H9 (cell line): ENCODE results near the gene NUP188. TPM values are rescaled to one million over a fixed set of nuclear protein-coding genes. Genes with fewer than 3 reads are reported as not detected.
A peak's percentile ranks its signal among the peaks of the same experiment; 100 is the strongest.
"Not testable (repeated sequence)": the region's sequence is repeated elsewhere in the genome, so short reads cannot be mapped to it uniquely, and the experiment has no call there.

Experiments used
- DNase-seq: peaks from one replicate; pipeline ENCODE4 v3.0.0-alpha.2; 2017
- H2AFZ ChIP-seq: one replicate; pipeline ENCODE4 v1.6.1; 2013; ENCODE audit warnings: mild to moderate bottlenecking, low read length, control low read depth, moderate library complexity
- H2AK5ac ChIP-seq: 2 replicates; pipeline ENCODE4 v1.6.1; 2013; ENCODE audit warnings: low read length, control low read depth, mixed read lengths; ENCODE audit not compliant: insufficient read length
- H2BK120ac ChIP-seq: one replicate; pipeline ENCODE4 v1.6.1; 2013; ENCODE audit warnings: low read depth, mild to moderate bottlenecking, low read length, control low read depth, inconsistent platforms; ENCODE audit not compliant: poor library complexity, severe bottlenecking
- H2BK12ac ChIP-seq: 2 replicates; pipeline ENCODE4 v1.6.1; 2013; ENCODE audit warnings: low read length, control low read depth, mixed read lengths, low read depth; ENCODE audit not compliant: insufficient read length
- H2BK15ac ChIP-seq: 2 replicates; pipeline ENCODE4 v1.6.1; 2013; ENCODE audit warnings: low read depth, low read length, control low read depth
- H2BK20ac ChIP-seq: one replicate; pipeline ENCODE4 v1.6.1; 2013; ENCODE audit warnings: low read depth, mild to moderate bottlenecking, low read length, control low read depth, inconsistent platforms; ENCODE audit not compliant: poor library complexity, severe bottlenecking
- H2BK5ac ChIP-seq: 2 replicates; pipeline ENCODE4 v1.6.1; 2013; ENCODE audit warnings: low read length, control low read depth, mixed read lengths; ENCODE audit not compliant: insufficient read length
- H3K14ac ChIP-seq: 2 replicates; pipeline ENCODE4 v1.6.1; 2013; ENCODE audit warnings: low read length, control low read depth; ENCODE audit not compliant: insufficient read depth
- H3K18ac ChIP-seq: 2 replicates; pipeline ENCODE4 v1.6.1; 2013; ENCODE audit warnings: low read depth, mild to moderate bottlenecking, mixed read lengths, low read length, control low read depth; ENCODE audit not compliant: insufficient read length
- H3K23ac ChIP-seq: 2 replicates; pipeline ENCODE4 v1.6.1; 2013; ENCODE audit warnings: low read length, control low read depth, mixed read lengths, low read depth; ENCODE audit not compliant: insufficient read length
- H3K23me2 ChIP-seq: 2 replicates; pipeline ENCODE4 v1.6.1; 2013; ENCODE audit warnings: low read depth, mild to moderate bottlenecking, mixed read lengths, low read length, control low read depth; ENCODE audit not compliant: insufficient read length, poor library complexity, severe bottlenecking
- H3K27ac ChIP-seq: 2 replicates; pipeline ENCODE4 v1.5.1; 2013; ENCODE audit warnings: low read length, control low read depth, mixed read lengths, low read depth; ENCODE audit not compliant: insufficient read length
- H3K27me3 ChIP-seq: 2 replicates; pipeline ENCODE4 v1.6.1; 2013; ENCODE audit warnings: low read length, control low read depth, inconsistent platforms; ENCODE audit not compliant: insufficient read depth
- H3K4ac ChIP-seq: 2 replicates; pipeline ENCODE4 v1.6.1; 2013; ENCODE audit warnings: low read depth, mild to moderate bottlenecking, control low read depth, inconsistent platforms, low read length, moderate library complexity
- H3K4me1 ChIP-seq: 2 replicates; pipeline ENCODE4 v1.6.1; 2013; ENCODE audit warnings: low read length, control low read depth, inconsistent platforms; ENCODE audit not compliant: insufficient read depth
- H3K4me2 ChIP-seq: 2 replicates; pipeline ENCODE4 v1.6.1; 2013; ENCODE audit warnings: low read length, control low read depth, mixed read lengths; ENCODE audit not compliant: insufficient read length, insufficient read depth
- H3K56ac ChIP-seq: 2 replicates; pipeline ENCODE4 v1.6.1; 2013; ENCODE audit warnings: low read depth, mild to moderate bottlenecking, mixed read lengths, low read length, control low read depth; ENCODE audit not compliant: insufficient read length
- H3K79me1 ChIP-seq: 2 replicates; pipeline ENCODE4 v1.6.1; 2013; ENCODE audit warnings: low read depth, mild to moderate bottlenecking, moderate library complexity, low read length, control low read depth, inconsistent platforms; ENCODE audit not compliant: insufficient read depth, poor library complexity, severe bottlenecking
- H3K79me2 ChIP-seq: 2 replicates; pipeline ENCODE4 v1.6.1; 2013; ENCODE audit warnings: low read length, control low read depth, inconsistent platforms; ENCODE audit not compliant: insufficient read depth
- H3K9ac ChIP-seq: 2 replicates; pipeline ENCODE4 v1.6.1; 2013; ENCODE audit warnings: low read length, control low read depth, mixed read lengths; ENCODE audit not compliant: insufficient read length; ENCODE audit errors: extremely low read depth
- H3K9me3 ChIP-seq: one replicate; pipeline ENCODE4 v1.6.1; 2013; ENCODE audit warnings: low read depth, low read length, inconsistent platforms; ENCODE audit not compliant: control insufficient read depth
- H3T11ph ChIP-seq: one replicate; pipeline ENCODE4 v1.6.1; 2013; ENCODE audit warnings: mild to moderate bottlenecking, low read length, control low read depth, inconsistent platforms
- H4K20me1 ChIP-seq: one replicate; pipeline ENCODE4 v1.6.1; 2013; ENCODE audit not compliant: control insufficient read depth, insufficient read length, insufficient read depth
- H4K5ac ChIP-seq: 2 replicates; pipeline ENCODE4 v1.6.1; 2013; ENCODE audit warnings: low read depth, mild to moderate bottlenecking, mixed read lengths, low read length, control low read depth; ENCODE audit not compliant: insufficient read length
- H4K8ac ChIP-seq: replicated peaks from 2 replicates; pipeline ENCODE4 v1.6.1; 2013; ENCODE audit warnings: low read length, control low read depth, mixed read lengths, low read depth; ENCODE audit not compliant: insufficient read length
- H4K91ac ChIP-seq: 2 replicates; pipeline ENCODE4 v1.6.1; 2013; ENCODE audit warnings: low read depth, mild to moderate bottlenecking, moderate library complexity, mixed read lengths, low read length, control low read depth; ENCODE audit not compliant: insufficient read length
- H3K27ac Mint-ChIP-seq, 3 experiments: 2 replicates in 2 of 3; 3 replicates in 1 of 3; pipeline ENCODE4 v1.8.0; 2020 to 2021; ENCODE audit warnings: mixed read lengths in 3 of 3, mild to moderate bottlenecking in 1 of 3, moderate library complexity in 1 of 3
- H3K27me3 Mint-ChIP-seq: 2 replicates; pipeline ENCODE4 v1.8.0; 2021; ENCODE audit warnings: low read depth, mild to moderate bottlenecking, moderate library complexity, mixed read lengths
- H3K36me3 Mint-ChIP-seq, 3 experiments: 2 replicates in 2 of 3; 3 replicates in 1 of 3; pipeline ENCODE4 v1.8.0; 2020 to 2021; ENCODE audit warnings: low read depth in 3 of 3, mixed read lengths in 3 of 3; ENCODE audit not compliant: insufficient read depth in 1 of 3
- H3K4me1 Mint-ChIP-seq, 2 experiments: 2 replicates each; pipeline ENCODE4 v1.8.0; 2020; ENCODE audit warnings: mixed read lengths in 2 of 2
- H3K4me3 Mint-ChIP-seq, 2 experiments: 2 replicates in 1 of 2; 3 replicates in 1 of 2; pipeline ENCODE4 v1.8.0; 2020 to 2021; ENCODE audit warnings: mild to moderate bottlenecking in 2 of 2, mixed read lengths in 2 of 2, moderate library complexity in 1 of 2
- H3K9me3 Mint-ChIP-seq, 2 experiments: 2 replicates in 1 of 2; 3 replicates in 1 of 2; pipeline ENCODE4 v1.8.0; 2020; ENCODE audit warnings: mild to moderate bottlenecking in 2 of 2, mixed read lengths in 2 of 2, moderate library complexity in 1 of 2
- WGBS: extraction: QIAGEN DNeasy Blood & Tissue Kit; methylation state at CpG from one replicate; pipeline ENCODE4 v1.1.7; 2013; ENCODE audit warnings: missing lambda C conversion rate, low lambda C conversion rate, mixed read lengths; ENCODE audit not compliant: insufficient read length; ENCODE audit errors: extremely low coverage; 5-methylcytosine and 5-hydroxymethylcytosine counted together
- total RNA-seq: library from RNA; stranded (reverse); gene quantifications from 2 replicates; pipeline ENCODE4 v1.2.1, GENCODE V29; 2021
- TF ChIP-seq, protein P1 (sequence below): fragments of 200-600 bp; sonication (generic); conservative IDR thresholded peaks from 3 replicates; pipeline ENCODE4 v1.8.0; 2021; ENCODE audit warnings: antibody characterized with exemption, mild to moderate bottlenecking

NUP188 gene
- total RNA-seq, 1 experiment from 2014 or later = 101 TPM

DNA sequence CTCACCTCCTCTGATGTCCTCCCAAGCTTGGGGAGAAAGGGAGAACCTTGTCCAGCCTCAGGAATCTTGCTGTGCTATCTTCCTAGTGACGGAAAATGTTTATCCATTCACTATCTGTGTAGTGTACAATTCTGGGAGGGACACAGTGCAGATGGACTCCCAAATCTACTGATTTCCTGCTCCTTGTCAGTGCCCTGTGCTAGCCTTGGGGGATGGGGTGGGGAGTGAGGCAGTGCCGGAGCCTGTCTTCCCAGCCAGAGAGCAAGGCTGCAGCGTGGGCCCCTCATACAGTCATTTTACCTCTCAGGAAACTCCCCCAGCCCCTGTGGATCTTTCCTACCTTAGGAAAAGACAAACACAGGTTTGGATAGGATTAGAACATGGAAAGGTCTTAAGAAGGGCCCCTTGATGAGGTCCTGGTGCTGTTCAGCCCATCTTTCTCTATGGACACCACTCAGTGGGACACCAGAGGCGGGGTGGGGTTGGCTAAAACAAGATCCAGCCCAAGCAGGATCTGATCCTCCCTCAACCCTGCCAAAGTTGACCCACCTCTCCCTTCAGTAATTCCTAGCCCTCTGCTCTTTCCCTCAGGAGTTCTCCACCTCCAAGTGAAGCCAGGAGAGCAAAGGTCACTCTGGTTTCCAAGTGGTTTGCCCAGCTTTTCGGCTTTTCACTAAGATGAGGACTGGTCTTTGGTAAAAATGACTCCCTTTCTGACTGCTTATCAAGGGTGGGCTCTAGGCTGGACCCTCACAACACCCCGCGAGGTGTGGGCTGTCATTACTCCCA is 3.5 kb upstream of the NUP188 start:
- no peak overlapping the region for H2AK5ac ChIP-seq
- no peak overlapping the region for H3K4ac ChIP-seq
- no peaks in the 10 kb centered on the region for H3K27me3 ChIP-seq
- peaks cover 12% of the 10 kb centered on the region for H3K23me2 ChIP-seq
- H4K91ac ChIP-seq = no peak overlapping the region
- H3K4me1 ChIP-seq = peaks cover 4% of the 10 kb centered on the region; the same call in 1 of the 2 replicates
- peaks cover 4% of the 10 kb centered on the region for H4K20me1 ChIP-seq
- H3K18ac ChIP-seq = no peak overlapping the region
- no peaks in the 10 kb centered on the region for H3K9me3 Mint-ChIP-seq
- H3K27ac Mint-ChIP-seq = peak overlapping the region in 1 of 3 experiments; percentile 39; a peak in 3 of 7 replicates
- H2BK20ac ChIP-seq = no peak overlapping the region
- H3K79me1 ChIP-seq = no peaks in the 10 kb centered on the region
- H3K9me3 ChIP-seq = no peaks in the 10 kb centered on the region
- H2BK120ac ChIP-seq = no peak overlapping the region
- no peak overlapping the region for H3K27ac ChIP-seq
- H3K9ac ChIP-seq = no peak overlapping the region
- H3K4me1 Mint-ChIP-seq = peaks cover 11 to 17% of the 10 kb centered on the region in 2 experiments
- H2BK12ac ChIP-seq = no peak overlapping the region
- H3K4me3 Mint-ChIP-seq = no peak overlapping the region
- DNase-seq = no peak
- no CpG with 5 or more reads among the region's 7 CpGs for WGBS
- no peak overlapping the region for H4K5ac ChIP-seq
- H3K27me3 Mint-ChIP-seq = peaks cover 2% of the 10 kb centered on the region; the same call in 1 of the 2 replicates
- H4K8ac ChIP-seq = no peak overlapping the region
- no peak overlapping the region for H2BK15ac ChIP-seq
- H3K36me3 Mint-ChIP-seq = peaks cover 11 to 15% (median 12%) of the 10 kb centered on the region in 3 experiments
- no peaks in the 10 kb centered on the region; the same call in 1 of the 2 replicates for H3K79me2 ChIP-seq
- H2BK5ac ChIP-seq = no peak overlapping the region
- no peak overlapping the region for H2AFZ ChIP-seq
- H3K56ac ChIP-seq = no peak overlapping the region
- H3T11ph ChIP-seq = no peak overlapping the region
- TF ChIP-seq, protein P1, sequence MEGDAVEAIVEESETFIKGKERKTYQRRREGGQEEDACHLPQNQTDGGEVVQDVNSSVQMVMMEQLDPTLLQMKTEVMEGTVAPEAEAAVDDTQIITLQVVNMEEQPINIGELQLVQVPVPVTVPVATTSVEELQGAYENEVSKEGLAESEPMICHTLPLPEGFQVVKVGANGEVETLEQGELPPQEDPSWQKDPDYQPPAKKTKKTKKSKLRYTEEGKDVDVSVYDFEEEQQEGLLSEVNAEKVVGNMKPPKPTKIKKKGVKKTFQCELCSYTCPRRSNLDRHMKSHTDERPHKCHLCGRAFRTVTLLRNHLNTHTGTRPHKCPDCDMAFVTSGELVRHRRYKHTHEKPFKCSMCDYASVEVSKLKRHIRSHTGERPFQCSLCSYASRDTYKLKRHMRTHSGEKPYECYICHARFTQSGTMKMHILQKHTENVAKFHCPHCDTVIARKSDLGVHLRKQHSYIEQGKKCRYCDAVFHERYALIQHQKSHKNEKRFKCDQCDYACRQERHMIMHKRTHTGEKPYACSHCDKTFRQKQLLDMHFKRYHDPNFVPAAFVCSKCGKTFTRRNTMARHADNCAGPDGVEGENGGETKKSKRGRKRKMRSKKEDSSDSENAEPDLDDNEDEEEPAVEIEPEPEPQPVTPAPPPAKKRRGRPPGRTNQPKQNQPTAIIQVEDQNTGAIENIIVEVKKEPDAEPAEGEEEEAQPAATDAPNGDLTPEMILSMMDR = no peak
- H3K4me2 ChIP-seq = no peak overlapping the region
- H3K23ac ChIP-seq = no peak overlapping the region
- H3K14ac ChIP-seq = no peak overlapping the region

DNA sequence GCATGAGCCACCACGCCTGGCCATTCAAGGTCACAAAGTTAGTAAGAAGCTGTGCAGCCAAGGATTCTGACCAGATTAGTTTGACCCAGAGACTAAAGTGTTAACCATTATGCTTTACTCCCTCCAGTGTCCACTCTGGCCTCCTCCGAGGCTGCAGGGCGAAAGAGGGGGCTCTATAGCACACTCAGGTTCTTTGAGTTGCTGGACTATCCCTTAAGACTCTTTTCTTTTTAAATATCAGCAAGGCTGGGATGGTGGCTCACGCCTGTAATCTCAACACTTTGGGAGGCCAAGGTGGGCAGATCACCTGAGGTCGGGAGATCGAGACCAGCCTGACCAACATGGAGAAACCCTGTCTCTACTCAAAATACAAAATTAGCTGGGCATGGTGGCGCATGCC is 2.5 kb upstream of the NUP188 start:
- H3T11ph ChIP-seq, H4K91ac ChIP-seq, H4K20me1 ChIP-seq, H3K23ac ChIP-seq, H3K18ac ChIP-seq, DNase-seq, H3K14ac ChIP-seq, H3K79me1 ChIP-seq, H3K56ac ChIP-seq, H3K27me3 ChIP-seq, H3K9ac ChIP-seq, H3K4me3 Mint-ChIP-seq, H2AK5ac ChIP-seq, H2BK15ac ChIP-seq, H3K4ac ChIP-seq, H2BK12ac ChIP-seq, H2BK120ac ChIP-seq, H3K9me3 Mint-ChIP-seq, H2BK5ac ChIP-seq, H4K8ac ChIP-seq, H3K27ac Mint-ChIP-seq, H3K4me1 ChIP-seq, H3K27ac ChIP-seq, H2BK20ac ChIP-seq, H4K5ac ChIP-seq, H3K4me2 ChIP-seq, H3K9me3 ChIP-seq, H3K27me3 Mint-ChIP-seq, H3K79me2 ChIP-seq, H2AFZ ChIP-seq: not testable (repeated sequence)
- peaks cover 11 to 19% (median 12%) of the 10 kb centered on the region in 3 experiments for H3K36me3 Mint-ChIP-seq
- peaks cover 11 to 17% of the 10 kb centered on the region in 2 experiments for H3K4me1 Mint-ChIP-seq
- H3K23me2 ChIP-seq = peaks cover 12% of the 10 kb centered on the region
- no CpG with 5 or more reads among the region's 7 CpGs for WGBS
